GM15510 (cell line): ENCODE data around the gene COL27A1.

ENCODE experiments used
- POLR2A ChIP-seq: IDR thresholded peaks from 3 replicates; pipeline ENCODE4 v1.6.1; 2011; ENCODE audit warnings: borderline replicate concordance; ENCODE audit not compliant: insufficient read length; ENCODE audit errors: extremely low read depth

Gene COL27A1

DNA sequence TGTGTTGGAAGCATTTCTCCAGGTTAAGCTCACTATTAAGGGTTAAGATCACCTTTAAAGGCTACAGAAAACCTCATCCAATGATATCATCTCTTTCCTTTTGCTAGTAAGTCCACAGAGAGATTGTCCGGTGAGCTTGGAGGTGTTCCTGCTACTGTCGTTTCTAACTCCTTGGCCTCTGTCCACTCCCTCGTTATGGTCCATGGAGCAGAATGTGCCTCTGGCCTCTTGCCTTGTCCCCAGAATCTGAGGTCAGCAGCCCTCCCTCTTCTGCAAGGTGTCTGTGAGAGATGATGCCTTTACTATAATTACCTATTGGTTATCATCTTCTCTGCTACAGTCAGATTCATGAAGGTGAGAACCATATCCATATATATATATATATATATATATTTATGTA is 189.4 kb downstream of the COL27A1 start:
- TF ChIP-seq POLR2A: no peak

DNA sequence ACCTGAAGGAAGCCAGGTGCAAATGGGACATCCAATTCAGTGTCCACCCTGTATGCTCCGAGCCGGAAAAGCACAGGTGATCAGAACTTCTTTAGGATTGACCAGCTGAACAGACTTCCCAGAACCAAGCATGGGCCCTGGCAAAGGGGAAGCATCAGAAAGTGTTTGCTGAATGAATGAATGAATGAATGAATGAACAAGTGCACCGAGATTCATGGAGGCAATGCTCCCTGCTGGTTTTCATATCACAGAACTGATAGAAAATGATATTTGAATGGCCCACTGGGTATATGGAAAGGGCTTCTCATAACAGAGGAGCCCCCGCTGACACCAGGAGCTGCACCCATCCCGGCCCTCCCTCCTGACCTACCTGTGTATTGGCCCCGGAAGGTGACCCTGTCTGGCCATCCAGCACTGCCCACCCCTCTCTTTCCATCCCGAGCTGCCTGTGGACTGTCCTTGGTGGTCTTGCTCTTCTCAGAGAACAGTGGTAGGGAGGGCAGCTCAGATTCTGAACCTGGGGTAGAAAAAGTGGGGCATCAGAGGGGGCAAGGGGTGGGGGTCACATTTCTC is 190.2 kb downstream of the COL27A1 start:
- no peak for TF ChIP-seq POLR2A

DNA sequence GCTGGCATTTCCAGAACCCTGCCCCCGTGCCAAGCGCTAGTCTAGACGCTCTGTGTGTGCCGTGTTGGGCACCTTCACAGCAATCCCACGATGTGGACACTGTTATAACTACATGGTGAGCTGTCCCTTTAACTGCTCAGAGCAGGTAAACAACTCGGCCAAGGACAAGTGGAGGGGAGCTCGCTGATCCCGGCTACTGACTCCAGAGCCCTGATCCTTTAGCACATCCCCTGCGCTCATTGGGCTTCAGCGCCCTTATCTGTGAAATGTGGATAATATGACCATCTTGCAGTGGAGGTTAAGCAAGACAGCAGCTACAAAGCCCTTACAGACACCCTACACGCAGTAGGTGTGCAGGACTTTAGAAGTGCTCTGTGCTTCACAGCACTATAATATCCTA is 190.8 kb downstream of the COL27A1 start:
- TF ChIP-seq POLR2A: no peak

DNA sequence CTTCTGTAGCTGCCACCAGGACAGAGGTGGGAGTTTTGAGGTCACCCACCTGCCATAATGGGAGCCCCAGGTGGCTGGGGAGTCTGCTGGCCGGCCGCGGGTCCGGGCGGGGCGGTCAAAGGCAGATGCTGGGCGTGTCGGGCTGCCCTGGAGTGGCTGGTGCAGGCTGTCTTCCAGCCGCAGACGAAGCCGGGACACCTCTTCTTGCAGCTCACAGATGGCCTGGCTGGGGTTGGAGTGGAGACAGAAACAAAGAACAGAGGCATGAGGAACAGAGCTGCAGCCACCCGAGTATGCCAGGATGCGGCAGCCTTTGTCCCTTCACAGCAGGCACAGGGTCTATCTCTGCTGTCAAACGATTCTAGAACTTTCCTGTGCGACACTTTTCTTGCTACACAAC is 192.3 kb downstream of the COL27A1 start:
- no peak for TF ChIP-seq POLR2A

DNA sequence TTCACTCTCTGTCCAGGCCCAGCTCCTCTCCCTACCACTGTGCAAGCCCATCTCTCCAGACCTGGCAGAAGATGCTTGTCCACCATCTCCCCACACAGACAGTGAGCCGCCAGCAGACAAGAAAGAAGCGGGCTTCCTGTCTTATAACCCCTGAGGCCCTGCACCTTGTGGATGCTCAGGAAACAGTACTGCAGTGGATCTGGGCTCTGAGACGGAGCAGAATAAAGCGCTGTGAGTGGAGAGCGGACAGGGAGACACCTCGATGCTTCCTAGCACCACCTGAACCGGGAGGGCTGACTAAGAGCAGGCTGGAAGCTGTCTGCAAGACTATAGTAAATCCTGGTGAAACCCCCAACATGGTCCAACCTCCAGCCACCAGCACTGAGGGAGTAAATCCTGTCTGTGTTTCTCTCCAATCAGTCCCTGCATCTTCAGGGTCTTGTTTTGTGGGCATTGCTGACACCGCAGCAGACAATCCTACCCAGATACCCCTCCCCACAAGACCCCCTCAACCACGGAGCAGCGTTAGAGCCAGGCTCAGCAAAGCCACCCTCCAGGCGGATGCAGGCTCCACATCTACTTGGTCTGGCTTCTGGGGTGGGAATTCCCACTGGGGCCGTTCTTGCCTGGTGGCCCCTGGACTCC is 193.0 kb downstream of the COL27A1 start:
- TF ChIP-seq POLR2A: no peak

DNA sequence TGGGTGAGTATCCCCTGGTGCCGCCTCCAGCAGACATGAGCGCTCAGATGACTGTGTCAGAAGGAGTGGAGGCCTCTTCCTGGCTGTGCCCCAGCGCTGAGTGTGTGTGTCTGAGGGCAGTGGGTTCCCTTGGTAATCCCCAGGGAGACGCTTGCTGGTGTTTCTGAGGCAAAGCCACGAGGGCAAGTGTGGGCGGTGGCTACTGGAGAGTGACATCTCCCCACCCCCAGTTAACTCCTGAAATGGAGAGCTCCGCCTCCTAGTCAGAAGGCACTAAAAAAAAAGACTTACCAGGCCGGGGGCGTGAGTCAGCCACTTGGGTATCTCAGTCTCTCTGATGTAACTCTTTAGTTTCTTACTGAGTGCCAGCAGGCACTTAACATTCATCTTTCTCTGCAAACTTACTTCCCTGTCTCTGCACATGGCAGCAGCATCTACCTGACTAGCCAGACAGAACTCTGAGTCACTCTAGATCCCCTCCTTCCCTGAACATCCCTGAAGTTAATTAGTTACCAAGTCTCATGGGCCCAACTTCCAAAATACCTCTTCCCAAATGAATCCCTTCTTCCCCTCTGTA is 193.7 kb downstream of the COL27A1 start:
- peak; percentile 8 for TF ChIP-seq POLR2A

DNA sequence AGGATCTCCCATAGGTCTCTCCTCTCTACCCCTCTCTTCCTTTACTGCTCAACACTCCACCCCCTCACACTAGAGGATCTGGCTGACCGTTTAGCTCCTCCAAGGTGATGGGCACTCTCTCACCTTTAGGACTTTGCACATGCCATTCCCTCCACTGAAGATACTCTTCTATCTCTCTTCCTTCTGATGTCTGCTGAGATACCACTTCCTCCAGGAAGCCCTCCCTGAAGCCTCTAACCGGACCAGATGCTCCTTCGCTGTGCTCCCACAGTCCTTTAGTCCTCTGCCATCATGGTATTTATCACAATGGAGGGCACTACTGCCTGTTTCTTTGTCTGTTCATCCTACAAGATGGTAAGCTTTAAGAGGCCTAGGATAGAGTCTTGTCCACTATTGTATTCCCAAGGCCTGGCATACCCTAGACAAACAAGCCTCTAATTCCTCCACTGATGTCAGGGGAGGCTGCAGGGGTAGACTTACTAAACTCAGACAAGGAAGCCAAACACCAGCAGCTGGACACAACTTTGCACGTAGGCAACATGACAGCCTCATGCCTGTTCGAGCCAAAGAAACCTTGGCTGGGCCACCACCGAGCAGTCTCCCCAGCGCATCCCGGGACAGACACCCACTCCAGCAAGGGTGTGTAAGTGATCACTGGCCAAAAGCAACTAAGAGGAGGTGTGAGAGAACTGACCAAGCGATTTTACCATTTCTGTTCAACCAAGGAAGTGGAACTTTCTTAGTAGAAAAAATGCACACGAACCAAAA is 194.6 kb downstream of the COL27A1 start:
- TF ChIP-seq POLR2A: no peak

DNA sequence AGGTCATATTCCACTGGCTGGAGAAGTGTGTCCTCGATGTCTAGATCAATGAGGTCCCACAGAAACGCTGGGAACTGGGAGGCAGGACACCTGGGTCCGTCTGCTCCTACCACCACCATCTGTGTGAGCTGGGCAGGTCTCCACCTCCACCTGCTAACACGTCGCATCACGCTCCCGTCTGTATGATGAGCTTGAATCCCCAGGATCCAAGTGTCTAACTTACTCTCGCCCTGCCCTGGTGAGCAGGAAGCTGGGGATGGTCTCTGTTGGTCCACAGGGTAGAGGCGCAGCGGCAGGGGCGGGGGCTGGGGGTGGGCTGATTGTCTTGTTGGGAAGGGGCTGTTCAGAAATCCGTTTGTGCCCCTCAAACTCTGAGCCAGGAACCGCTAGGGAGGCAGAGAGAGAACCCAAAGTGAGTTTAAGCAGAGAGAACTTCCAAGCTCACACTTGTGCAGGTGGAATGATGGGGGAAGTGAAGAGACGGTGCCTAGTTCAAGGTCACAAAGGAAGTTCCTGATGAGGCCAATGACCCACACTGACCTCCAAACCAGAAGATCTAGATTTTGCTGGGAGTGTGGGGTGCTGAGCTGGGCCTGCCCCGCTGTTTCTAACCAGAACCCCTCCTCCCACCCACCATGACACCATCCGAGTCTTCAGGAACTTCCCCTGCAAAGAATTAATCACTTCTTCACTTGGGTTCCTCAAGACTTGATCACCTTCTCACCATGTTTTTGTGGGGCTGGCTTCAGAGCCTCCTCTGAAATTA is 195.5 kb downstream of the COL27A1 start:
- TF ChIP-seq POLR2A: no peak

DNA sequence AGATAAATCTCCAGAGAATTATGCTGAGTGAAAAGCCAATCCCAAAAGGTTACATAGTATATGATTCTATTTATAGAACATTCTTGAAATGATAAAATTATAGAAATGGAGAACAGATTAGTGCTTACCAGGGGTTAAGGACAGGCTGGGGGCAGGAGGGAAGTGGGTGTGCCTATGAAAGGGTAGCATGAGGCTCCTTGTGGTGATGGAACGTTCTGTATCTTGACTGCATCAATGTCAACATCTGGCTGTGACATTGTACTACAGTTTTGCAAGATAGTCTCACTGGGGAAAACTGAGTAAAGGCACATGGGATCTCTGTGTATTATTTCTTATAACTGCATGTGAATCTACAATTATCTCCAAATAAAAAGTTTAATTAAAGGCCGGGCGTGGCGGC is 196.6 kb downstream of the COL27A1 start:
- TF ChIP-seq POLR2A: no peak

DNA sequence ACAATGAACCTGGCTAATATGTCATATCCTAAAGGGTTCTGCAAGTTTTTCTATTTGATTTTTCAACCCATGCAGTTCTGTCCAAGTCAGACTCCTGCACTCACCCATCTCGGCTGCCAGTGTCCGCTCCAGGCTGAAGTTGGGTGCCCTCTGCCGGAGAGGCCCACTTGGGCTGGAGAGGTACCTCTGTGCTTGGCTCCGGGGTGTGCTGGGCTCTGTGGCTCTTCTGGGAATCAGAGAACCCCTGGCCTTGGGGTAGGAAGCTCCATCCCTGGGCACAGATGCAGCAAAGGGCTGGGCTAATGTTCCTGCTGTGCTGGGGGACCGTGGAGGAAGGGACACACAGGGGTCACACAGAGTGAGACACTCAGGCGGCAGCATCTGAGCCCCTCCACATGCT is 200.5 kb downstream of the COL27A1 start:
- TF ChIP-seq POLR2A: no peak

DNA sequence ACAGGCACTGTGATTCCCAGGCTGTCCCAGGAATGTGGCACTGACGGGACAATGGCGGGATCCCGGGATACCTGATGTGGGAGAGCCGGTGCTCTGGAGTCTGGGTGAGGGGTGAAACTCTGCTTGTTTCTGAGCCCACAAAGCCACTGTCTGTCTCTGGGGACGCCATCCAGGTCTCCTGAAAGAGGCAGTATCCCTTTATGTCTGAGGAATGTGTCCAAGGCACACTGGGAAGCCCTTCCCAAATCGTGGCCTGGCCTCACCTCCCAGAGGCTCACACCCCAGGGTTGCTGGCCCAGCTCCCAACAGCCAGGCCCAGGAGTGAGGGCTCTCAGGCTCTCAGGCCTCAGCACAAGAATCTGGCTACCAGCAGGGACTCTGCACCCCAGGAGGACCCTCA is 201.5 kb downstream of the COL27A1 start:
- no peak for TF ChIP-seq POLR2A

DNA sequence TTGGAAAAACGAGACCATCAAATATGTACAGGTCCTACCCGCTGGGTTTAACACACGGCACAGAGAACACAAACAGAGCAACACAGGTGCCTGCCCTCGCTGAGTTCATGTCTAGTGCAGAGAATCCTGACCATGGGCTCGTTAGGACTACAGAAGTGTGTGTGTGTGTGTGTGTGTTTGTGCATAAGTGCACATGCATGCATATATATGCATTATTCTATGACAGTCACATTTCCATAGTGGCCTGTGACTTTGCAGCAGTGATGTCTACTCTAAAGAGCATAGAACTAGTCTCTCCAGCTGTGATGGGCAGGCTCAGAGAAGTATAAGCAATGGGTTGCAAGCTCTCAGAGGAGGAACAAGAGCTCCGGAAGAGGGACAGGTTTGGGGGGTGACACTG is 202.0 kb downstream of the COL27A1 start:
- TF ChIP-seq POLR2A: no peak

DNA sequence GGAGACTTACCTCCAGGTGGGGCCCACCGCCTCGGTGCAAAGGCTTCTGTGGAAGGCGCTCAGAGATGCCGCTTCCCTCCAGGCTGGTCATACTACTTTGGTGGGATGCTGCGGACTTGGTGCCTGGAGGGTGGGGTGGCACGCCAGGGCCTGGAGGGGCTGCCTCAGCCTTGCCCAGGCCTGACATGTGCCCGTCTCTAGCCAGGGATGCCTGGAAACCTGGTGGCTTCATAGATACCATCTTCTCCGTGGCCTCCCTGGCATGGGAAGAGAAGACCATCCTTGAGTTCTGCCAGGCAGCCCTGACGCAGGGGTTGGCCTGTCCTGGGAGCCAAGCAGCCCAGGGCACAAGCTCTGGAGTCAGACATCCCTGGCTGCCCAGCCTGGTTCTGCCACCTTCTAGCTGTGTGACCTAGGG is 202.6 kb downstream of the COL27A1 start:
- TF ChIP-seq POLR2A: no peak

DNA sequence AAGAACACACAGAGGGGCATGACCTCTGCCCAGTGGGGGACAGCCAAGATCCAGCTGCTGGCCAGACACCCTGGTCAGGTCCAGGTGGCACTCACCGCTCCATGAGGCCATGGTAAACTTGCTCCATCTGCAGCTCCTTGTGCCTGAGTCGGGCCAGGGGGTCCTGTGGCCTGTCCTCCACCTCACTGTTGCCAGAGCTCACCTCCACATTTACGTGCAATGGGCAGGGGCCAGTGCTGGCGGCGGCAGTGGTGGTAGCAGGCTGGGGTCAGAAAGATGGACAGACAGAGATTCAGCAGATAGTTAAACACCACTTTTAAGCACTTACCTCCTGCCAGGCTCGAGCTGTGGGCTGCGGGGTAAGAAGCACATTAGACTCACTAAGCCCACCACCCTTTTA is 204.5 kb downstream of the COL27A1 start:
- no peak for TF ChIP-seq POLR2A

DNA sequence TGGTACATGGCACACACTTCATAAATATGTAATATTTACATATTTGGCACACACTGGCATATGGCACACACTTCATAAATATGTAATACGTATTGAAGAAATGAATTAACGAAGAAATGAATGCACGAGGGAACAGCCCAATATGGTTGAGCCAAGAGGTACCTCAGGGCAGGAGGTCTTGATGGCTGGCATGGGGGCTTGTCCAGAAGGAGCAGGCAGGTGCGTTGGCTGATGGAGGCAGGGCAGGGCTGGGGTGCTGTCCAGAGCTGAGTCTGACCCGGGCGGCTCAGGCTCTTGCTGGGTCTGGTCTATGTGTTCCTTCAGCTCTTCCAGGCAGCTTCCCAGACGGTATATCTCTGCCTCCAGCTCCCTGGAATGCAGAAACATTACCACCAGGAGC is 206.2 kb downstream of the COL27A1 start:
- no peak for TF ChIP-seq POLR2A
